ENCODE results near the gene ZNF473.

The ZNF473 gene

GRCh38 chr19:50003810-50004419, 21.9 kb upstream of the ZNF473 start:
- peak; percentile 44 to 75 (median 56) for DNase-seq

GRCh38 chr19:50005428-50005827, 20.4 kb upstream of the ZNF473 start:
- no peak for DNase-seq

GRCh38 chr19:50007170-50007569, 18.6 kb upstream of the ZNF473 start:
- DNase-seq: no peak

- DNase-seq: no peak
Measured at GRCh38 chr19:50007947-50008346, 17.9 kb upstream of the ZNF473 start.

GRCh38 chr19:50008532-50008931, 17.3 kb upstream of the ZNF473 start:
- DNase-seq: peak in 1 of 4 experiments; percentile 29

GRCh38 chr19:50016225-50016807, 9.5 kb upstream of the ZNF473 start:
- DNase-seq: no peak

GRCh38 chr19:50020481-50020880, 5.3 kb upstream of the ZNF473 start:
- no peak for DNase-seq

DNA sequence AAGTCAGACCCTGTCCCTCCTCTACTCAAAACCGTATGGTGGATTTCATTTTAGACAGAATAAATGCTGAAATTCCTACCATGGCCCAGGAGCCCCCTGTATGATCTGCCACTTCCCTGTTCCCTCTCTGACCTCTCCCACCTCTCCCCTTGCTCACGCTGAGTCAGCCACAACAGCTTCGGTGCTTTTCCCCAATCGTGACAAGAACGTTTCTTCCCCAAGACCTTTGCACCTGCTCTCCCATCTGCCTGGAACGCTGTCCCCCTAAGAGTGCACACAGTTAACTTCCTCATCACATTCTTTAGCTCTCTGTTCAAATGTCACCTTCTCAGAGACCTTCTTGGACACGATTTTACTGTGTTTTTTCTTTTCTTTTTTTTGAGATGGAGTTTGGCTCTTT, 3.0 kb upstream of the ZNF473 start:
- DNase-seq: no peak

DNA sequence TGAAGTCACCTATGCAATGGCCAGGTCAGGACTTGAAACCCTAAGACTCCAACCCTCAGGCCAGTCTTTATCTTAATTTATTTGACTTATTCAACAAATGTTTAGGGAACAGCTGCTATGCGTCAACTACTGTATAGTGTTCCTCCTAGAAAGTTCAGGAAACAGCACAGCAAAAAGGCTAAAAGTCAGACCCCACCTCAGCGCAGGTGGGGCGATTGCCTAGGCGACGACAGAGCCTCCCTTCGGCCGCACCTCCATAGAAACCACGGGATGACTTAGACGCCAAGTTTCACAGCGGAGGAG, 1.1 kb upstream of the ZNF473 start:
- DNase-seq: no peak

DNA sequence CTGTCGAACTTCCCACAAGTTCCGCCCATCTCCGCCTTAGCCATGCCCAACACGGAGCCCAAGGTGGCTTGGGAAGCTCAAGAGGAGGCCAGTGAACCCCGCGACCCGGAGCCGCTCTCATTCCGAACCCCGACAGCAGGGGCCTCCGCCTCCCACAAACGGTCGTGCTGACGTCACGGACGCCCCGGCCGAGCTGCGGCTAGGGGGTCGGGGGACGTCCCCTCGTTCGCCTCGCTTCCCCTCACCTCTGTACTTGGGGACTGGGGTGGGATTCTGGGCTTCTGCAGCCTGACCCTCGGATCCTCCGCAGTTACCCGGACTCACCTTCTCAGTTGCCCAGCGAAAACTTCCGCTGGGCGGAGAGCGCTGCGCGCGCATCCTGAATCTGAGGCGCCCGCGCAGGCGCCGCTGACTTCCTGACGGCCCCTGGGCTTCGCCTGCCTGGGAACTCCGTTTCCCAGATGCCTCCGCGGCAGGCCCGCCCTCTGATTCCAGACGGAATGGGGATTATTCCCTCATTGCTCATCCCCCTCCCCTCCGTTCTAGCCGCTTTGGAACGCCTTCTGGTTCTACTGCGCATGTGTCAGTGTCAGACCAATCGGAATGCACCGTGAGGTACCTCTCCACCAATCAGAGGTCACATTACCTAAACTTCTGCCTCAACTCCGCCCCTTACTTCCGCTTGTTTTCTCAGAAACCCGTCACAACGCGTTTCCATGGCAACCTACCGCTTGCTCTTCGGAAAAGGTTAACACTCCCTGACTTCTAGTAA, 597 bp upstream of the ZNF473 start, which contains the start of gene VRK3:
TSS of gene VRK3 (minus strand) at position 351 of the 772 bp plus-strand sequence. CDS start 9,210 bp downstream, outside the sequence.
- peak; percentile 99 to 100 (median 100) for DNase-seq

- DNase-seq: no peak
Measured at GRCh38 chr19:50026550-50026906, 723 bp downstream of the ZNF473 start.

DNA sequence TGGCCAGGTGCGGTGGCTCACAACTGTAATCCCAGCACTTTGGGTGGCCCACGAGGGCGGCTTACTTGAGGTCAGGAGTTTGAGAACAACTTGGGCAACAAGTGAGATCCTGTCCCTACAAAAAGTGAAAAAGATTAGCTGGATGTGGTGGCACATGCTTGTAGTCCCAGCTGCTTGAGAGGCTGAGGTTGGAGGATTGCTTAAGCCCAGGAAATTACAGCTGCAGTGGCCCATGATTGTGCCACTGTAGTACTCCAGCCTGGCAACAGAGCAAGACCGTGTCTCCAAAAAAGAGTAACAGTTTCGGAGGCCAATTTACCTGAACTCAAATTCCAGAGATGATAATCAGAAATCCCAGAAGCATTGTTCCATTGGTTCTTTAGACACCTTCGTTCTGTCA, 4.4 kb downstream of the ZNF473 start:
- DNase-seq: no peak

DNA sequence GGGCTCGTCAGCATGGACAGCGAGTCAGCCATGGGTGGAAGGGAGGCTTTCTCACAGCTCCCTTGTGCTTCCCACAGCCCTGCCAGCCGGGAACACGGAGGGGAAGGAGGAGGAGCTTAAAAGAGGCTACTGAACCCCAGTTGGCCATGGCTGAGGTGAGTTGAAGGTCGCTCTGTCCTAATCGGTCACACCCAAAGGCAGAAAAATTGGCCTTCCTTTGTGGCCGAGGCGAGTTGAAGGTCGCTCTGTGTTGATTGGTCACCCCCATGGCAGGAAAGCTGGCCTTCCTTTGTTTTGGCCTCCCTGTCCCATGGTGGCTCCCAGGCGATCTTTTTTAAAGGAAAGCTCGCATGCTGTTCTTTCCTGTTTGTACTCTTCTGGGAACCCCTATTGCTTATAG, 5.1 kb downstream of the ZNF473 start:
- no peak for DNase-seq

GRCh38 chr19:50036908-50037307, 11.1 kb downstream of the ZNF473 start:
- DNase-seq: no peak

DNA sequence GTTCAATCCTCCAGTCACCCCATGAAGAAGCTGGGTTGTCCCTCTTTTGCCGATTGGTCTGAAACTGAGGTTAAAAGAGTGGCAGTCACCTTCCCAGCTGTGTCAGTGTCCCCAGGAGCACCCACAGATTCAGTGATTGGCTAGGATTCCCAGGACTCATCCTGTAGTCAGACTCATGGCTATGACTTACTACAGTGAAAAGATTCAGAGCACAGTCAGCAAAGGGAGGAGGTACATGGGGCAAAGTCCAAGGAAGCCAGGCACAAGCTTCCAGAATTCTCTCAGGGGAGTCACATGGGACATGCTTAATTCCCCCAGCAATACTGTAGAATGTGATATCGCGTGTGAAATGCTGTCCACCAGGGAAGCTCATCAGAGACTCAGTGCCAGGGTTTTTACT, 14.2 kb downstream of the ZNF473 start:
- DNase-seq: no peak

GRCh38 chr19:50040967-50041366, 15.2 kb downstream of the ZNF473 start:
- no peak for DNase-seq

DNA sequence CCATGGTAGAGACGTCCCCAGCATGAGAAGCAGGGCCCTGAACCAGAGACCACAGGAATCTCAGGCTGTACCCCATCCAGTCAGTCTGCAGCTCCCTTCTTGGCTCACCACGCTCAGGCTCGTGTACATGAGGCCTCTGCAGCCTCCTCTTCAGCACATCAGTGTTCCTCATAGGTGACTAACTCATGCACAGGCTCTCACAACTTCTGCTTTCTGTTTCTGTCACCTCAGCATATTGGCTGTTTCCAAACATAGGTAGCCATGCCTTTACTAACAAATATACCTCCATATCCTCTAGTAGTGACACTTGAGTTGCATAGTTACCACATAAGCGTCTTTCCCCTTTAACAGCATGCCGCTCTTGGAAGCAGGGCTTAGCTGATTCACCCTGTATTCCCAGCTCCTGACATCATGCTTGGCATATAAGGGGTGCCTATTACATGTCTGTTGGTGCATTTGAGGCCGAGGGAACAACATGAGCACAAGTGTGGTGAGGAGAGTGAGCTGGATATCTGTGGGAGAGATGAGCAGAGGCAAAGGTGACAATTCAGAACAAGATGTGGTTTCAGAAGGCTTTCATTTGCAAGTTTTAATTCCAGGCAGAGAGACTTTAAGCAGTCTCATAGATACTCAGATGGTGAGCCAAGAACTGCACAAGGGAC, 16.7 kb downstream of the ZNF473 start:
- DNase-seq: no peak

DNA sequence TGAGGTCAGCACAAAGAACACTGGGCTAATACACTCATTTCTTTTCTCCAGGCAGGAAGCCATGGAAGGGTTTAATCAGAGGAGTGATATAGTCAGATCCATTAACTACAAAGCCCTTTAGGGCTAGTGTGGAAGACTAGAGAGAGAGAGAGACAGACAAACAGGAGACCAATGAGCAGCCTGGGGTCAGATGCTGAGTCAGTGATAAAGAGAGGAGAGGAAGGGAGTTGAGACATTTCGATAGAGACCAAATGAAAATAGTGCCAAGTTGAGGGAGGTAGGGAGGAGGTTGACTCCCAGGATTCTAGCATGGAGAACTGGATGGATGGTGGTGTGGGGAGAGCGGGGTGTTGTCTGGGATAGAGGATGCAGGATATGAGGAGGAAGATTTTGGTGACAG, 18.2 kb downstream of the ZNF473 start:
- no peak for DNase-seq

GRCh38 chr19:50044922-50045321, 19.1 kb downstream of the ZNF473 start:
- no peak for DNase-seq

- peak; percentile 54 to 65 (median 60) for DNase-seq
Measured at GRCh38 chr19:50046649-50047503, 21.1 kb downstream of the ZNF473 start.

GRCh38 chr19:50047671-50048070, 21.9 kb downstream of the ZNF473 start:
- no peak for DNase-seq

DNA sequence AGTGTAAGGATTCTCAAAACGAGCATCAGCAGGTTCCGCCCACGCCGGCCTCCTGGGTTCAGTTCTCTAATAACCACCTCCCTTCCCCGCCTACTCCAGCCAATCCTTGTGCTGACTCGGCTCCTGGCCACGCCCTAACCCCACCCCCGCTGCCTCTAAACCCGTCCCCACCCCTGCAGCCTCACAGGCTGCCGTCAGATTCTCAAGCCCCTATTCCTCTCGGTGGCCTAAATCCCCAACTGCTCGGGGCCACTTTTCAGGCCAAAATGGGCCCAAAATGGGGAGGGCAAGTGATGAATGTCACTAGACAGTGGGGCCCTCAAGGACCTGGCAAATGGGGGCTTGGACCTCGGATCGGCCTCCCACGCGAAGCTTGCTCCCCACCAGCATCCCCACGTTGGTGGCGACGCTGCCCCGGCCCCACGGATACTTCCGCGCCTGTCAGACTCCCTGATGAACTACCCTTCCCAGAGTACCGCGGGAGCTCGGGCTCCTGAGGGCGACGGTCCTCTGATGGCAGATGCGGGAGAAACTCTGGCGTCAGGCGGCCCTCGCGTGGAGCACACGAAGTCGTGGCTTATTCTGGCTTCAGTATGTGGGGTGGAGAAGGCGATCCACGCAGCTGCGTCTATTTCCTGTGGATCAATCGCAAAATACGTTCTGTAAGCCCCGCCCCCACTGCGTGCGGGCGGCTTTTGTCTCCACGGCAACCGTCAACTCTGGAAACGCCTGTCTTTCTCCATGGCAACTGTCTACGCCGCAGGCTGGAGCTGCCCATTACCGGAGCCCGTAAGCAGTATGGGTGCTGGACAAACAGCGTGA, 24.8 kb downstream of the ZNF473 start:
- DNase-seq: peak; percentile 72 to 85 (median 78)
